HepG2 (cell line): Measurements from ENCODE around the gene GPR137. TPM values are rescaled to one million over a fixed set of nuclear protein-coding genes. Genes with fewer than 3 reads are reported as not detected.

Experiments
- ATAC-seq: fragments of 200-7000 bp; cut with Tn5 transposase; 3 replicates; pipeline ENCODE4 v1.9.1; 2020; ENCODE audit warnings: mild to moderate bottlenecking, moderate library complexity
- BruUV-seq: library from RNA; stranded (reverse); fragments of 400-500 nt; replicated peaks from 2 replicates; lab custom pipeline; 2021; lab: Mats Ljungman, UMichigan
- CTCF ChIA-PET: fragments of 300-600 bp; formaldehyde crosslinking; extraction: SDS; loops from one replicate; lab custom pipeline; 2021; ENCODE audit warnings: low total read pairs, inconsistent platforms, low intra/inter-chr PET ratio; lab: Yijun Ruan, JAX
- POLR2A ChIA-PET: fragments of 350-600 bp; sonication (Branson Sonifier 250); formaldehyde crosslinking; loops from one replicate; lab custom pipeline; 2020; ENCODE audit warnings: antibody characterized with exemption, inconsistent platforms; lab: Yijun Ruan, JAX
- DNase-seq: peaks from one replicate; pipeline ENCODE4 v3.0.0-alpha.2; 2015; ENCODE audit warnings: low spot score
- FAIRE-seq: peaks from 3 replicates; lab custom pipeline; 2011; peaks lifted over from hg19 to GRCh38; lab: Jason Lieb, UNC
- H2AFZ ChIP-seq: one replicate; pipeline ENCODE4 v1.6.1; 2011; ENCODE audit warnings: low read length, inconsistent platforms
- H3K27ac ChIP-seq: fragments of 300-600 bp; 3 replicates; pipeline ENCODE4 v1.8.0; 2011; ENCODE audit warnings: mixed run types, mild to moderate bottlenecking, mixed read lengths, low read length, inconsistent platforms; ENCODE audit not compliant: insufficient read depth; ENCODE audit errors: extremely low read length
- H3K27me3 ChIP-seq, 2 experiments: fragments of 200-600 bp in 1 of 2; 2 replicates in 1 of 2; 3 replicates in 1 of 2; pipeline versions ENCODE4 v1.6.0 to v1.8.0; 2011; ENCODE audit warnings: low read length in 2 of 2, mild to moderate bottlenecking in 2 of 2, moderate library complexity in 2 of 2, inconsistent platforms in 1 of 2; ENCODE audit not compliant: insufficient read depth in 2 of 2, control insufficient read depth in 1 of 2
- H3K36me3 ChIP-seq, 2 experiments: fragments of 200-600 bp in 1 of 2; replicated peaks in 1 of 2; 2 replicates in 1 of 2; 3 replicates in 1 of 2; pipeline versions ENCODE4 v1.5.1 to v1.8.0; 2011; ENCODE audit warnings: low read length in 2 of 2, inconsistent platforms in 1 of 2; ENCODE audit not compliant: insufficient read depth in 2 of 2, control insufficient read depth in 1 of 2
- H3K4me1 ChIP-seq: 2 replicates; pipeline ENCODE4 v1.5.1; 2012; ENCODE audit warnings: low read length, inconsistent platforms; ENCODE audit not compliant: insufficient read depth
- H3K4me2 ChIP-seq: 2 replicates; pipeline ENCODE4 v1.6.0; 2011; ENCODE audit warnings: low read depth, low read length, inconsistent platforms
- H3K4me3 ChIP-seq, 3 experiments: fragments of 200-600 bp in 1 of 3; sonication (generic), shearing (Covaris generic) in 1 of 3; replicated peaks in 1 of 3; 2 replicates each; pipeline ENCODE4 v1.5.1; 2011 to 2016; ENCODE audit warnings: low read length in 3 of 3, inconsistent platforms in 2 of 3, low read depth in 2 of 3, mild to moderate bottlenecking in 2 of 3, control low read depth in 1 of 3, mixed read lengths in 1 of 3; ENCODE audit not compliant: insufficient read depth in 1 of 3
- H3K79me2 ChIP-seq: one replicate; pipeline ENCODE4 v1.6.1; 2011; ENCODE audit warnings: low read length, inconsistent platforms; ENCODE audit not compliant: insufficient read depth
- H3K9ac ChIP-seq: 2 replicates; pipeline ENCODE4 v1.6.0; 2011; ENCODE audit warnings: mild to moderate bottlenecking, low read depth, low read length, inconsistent platforms; ENCODE audit not compliant: insufficient read depth
- H3K9me3 ChIP-seq: 2 replicates; pipeline ENCODE4 v1.5.1; 2012; ENCODE audit warnings: mild to moderate bottlenecking, low read length
- H4K20me1 ChIP-seq: 2 replicates; pipeline ENCODE4 v1.6.0; 2011; ENCODE audit warnings: inconsistent platforms, mild to moderate bottlenecking, low read length, moderate library complexity; ENCODE audit not compliant: insufficient read depth
- ATF1 ChIP-seq: IDR thresholded peaks from 2 replicates; pipeline ENCODE4 v1.6.1; 2016; ENCODE audit warnings: mild to moderate bottlenecking, control low read depth
- ATM ChIP-seq: fragments of 450-650 bp; IDR thresholded peaks from 2 replicates; pipeline ENCODE4 v1.7.1; 2017; ENCODE audit warnings: mild to moderate bottlenecking, borderline replicate concordance
- BCLAF1 ChIP-seq: fragments of 450-650 bp; IDR thresholded peaks from 2 replicates; pipeline ENCODE4 v1.6.1; 2017; ENCODE audit warnings: mild to moderate bottlenecking
- FOXA1 ChIP-seq, 2 experiments: fragments of 450-650 bp in 1 of 2; sonication (generic) in 1 of 2; formaldehyde crosslinking in 1 of 2; IDR thresholded peaks; 2 replicates each; pipeline versions ENCODE4 v1.4.0 to v1.6.1; 2016 to 2020; ENCODE audit warnings: missing genetic modification reagents in 1 of 2
- GABPB1 ChIP-seq: IDR thresholded peaks from 2 replicates; pipeline ENCODE4 v1.6.1; 2016; ENCODE audit warnings: mild to moderate bottlenecking, missing genetic modification reagents, moderate library complexity, missing compliant biosample characterization
- GFI1 ChIP-seq: sonication (generic); formaldehyde crosslinking; IDR thresholded peaks from 2 replicates; pipeline ENCODE4 v1.5.0; 2020; ENCODE audit warnings: missing genetic modification reagents, mild to moderate bottlenecking, borderline replicate concordance
- GTF3A ChIP-seq: sonication (generic); formaldehyde crosslinking; conservative IDR thresholded peaks from 2 replicates; pipeline ENCODE4 v1.4.0; 2020; ENCODE audit warnings: mild to moderate bottlenecking, missing genetic modification reagents
- HNRNPL ChIP-seq: fragments of 200-400 bp; formaldehyde crosslinking; IDR thresholded peaks from 2 replicates; pipeline ENCODE4 v1.6.1; 2017; ENCODE audit warnings: mild to moderate bottlenecking, low read depth, low read length
- NBN ChIP-seq: fragments of 450-650 bp; conservative IDR thresholded peaks from 2 replicates; pipeline ENCODE4 v1.6.1; 2017
- SKI ChIP-seq: fragments of 450-650 bp; IDR thresholded peaks from one replicate; pipeline ENCODE4 v1.6.1; 2018; ENCODE audit warnings: mild to moderate bottlenecking; ENCODE audit not compliant: partially characterized antibody
- SOX13 ChIP-seq, 3 experiments: fragments of 450-650 bp in 1 of 3; sonication (generic) in 1 of 3; formaldehyde crosslinking in 1 of 3; IDR thresholded peaks in 2 of 3; conservative IDR thresholded peaks in 1 of 3; 2 replicates each; pipeline versions ENCODE4 v1.5.0 to v1.6.1; 2016 to 2020; ENCODE audit warnings: antibody characterized with exemption in 1 of 3, mild to moderate bottlenecking in 1 of 3, missing compliant biosample characterization in 1 of 3, missing genetic modification reagents in 1 of 3, moderate library complexity in 1 of 3
- ZFP90 ChIP-seq: sonication (generic); formaldehyde crosslinking; IDR thresholded peaks from 2 replicates; pipeline ENCODE4 v1.8.0; 2022; ENCODE audit warnings: missing genetic modification reagents, mild to moderate bottlenecking, inconsistent platforms, borderline replicate concordance
- ZKSCAN5 ChIP-seq: sonication (generic); formaldehyde crosslinking; IDR thresholded peaks from 2 replicates; pipeline ENCODE4 v1.5.1; 2020; ENCODE audit warnings: mild to moderate bottlenecking, missing genetic modification reagents
- ZNF234 ChIP-seq: sonication (generic); formaldehyde crosslinking; conservative IDR thresholded peaks from 2 replicates; pipeline ENCODE4 v1.5.1; 2020; ENCODE audit warnings: mild to moderate bottlenecking, missing genetic modification reagents
- ZNF317 ChIP-seq: sonication (generic); formaldehyde crosslinking; IDR thresholded peaks from 2 replicates; pipeline ENCODE4 v1.5.0; 2020; ENCODE audit warnings: mild to moderate bottlenecking, missing genetic modification reagents
- ZNF446 ChIP-seq: sonication (generic); formaldehyde crosslinking; IDR thresholded peaks from 2 replicates; pipeline ENCODE4 v1.5.0; 2020; ENCODE audit warnings: mild to moderate bottlenecking, missing genetic modification reagents
- ZNF570 ChIP-seq: sonication (generic); formaldehyde crosslinking; IDR thresholded peaks from 2 replicates; pipeline ENCODE4 v1.4.0; 2020; ENCODE audit warnings: mild to moderate bottlenecking, missing genetic modification reagents, borderline replicate concordance
- ZNF616 ChIP-seq: sonication (generic); formaldehyde crosslinking; IDR thresholded peaks from 2 replicates; pipeline ENCODE4 v1.5.0; 2020; ENCODE audit warnings: low read depth, mild to moderate bottlenecking, missing genetic modification reagents
- WGBS: methylation state at CpG from one replicate; pipeline ENCODE4 v1.1.6; 2017; ENCODE audit warnings: low lambda C conversion rate; 5-methylcytosine and 5-hydroxymethylcytosine counted together
- in situ Hi-C: cut with HindIII; loops from 2 replicates; pipeline ENCODE4 v1.10.0; 2017; ENCODE audit warnings: low pct_unique_long_range_greater_than_20kb; ENCODE audit not compliant: extremely low pct_ligation_motif_present
- intact Hi-C: fragments of 100-400 bp; cut with micrococcal nuclease; formaldehyde crosslinking; loops from one replicate; pipeline ENCODE4 v1.10.0; 2022; ENCODE audit not compliant: unreplicated experiment
- polyA plus RNA-seq, 8 experiments: library from polyadenylated mRNA; depleted of rRNA in 3 of 8; stranded (reverse) in 7 of 8; unstranded in 1 of 8; fragments of >200 nt; fragmentation: Illumina TruSeq in 4 of 8; extraction: Trizol in 4 of 8; gene quantifications; 2 replicates each; pipeline versions ENCODE4 v1.2.1 to v1.2.3, GENCODE V29; 2011 to 2016; ENCODE audit warnings: low read depth in 4 of 8, missing spikeins in 1 of 8, mixed read lengths in 1 of 8; ENCODE audit not compliant: insufficient read depth in 1 of 8
- total RNA-seq, 5 experiments: library from RNA; depleted of rRNA; stranded (reverse); fragments of >200 nt; fragmentation: Illumina TruSeq; extraction: Trizol; gene quantifications; 2 replicates each; pipeline ENCODE4 v1.2.3, GENCODE V29; 2016; ENCODE audit warnings: low read depth in 1 of 5

Gene GPR137
- total and polyA plus RNA-seq, 2 of the 13 experiments (the other 11 are each of a cell fraction or from before 2014, with no cell fraction given) = 8.5 to 13.2 TPM

- no peak for TF ChIP-seq BCLAF1
- TF ChIP-seq GTF3A (CRISPR knock-in tag) = no peak
- peak; percentile 51; the same call in 1 of the 2 replicates for TF ChIP-seq FOXA1 (IDR thresholded peaks at IDR 0.05)
- TF ChIP-seq FOXA1 (CRISPR knock-in tag; IDR thresholded peaks at IDR 0.05) = peak; percentile 71
Observed at GRCh38 chr11:64237484-64237951, 48.1 kb upstream of the GPR137 start (continued).

- Histone ChIP-seq H3K36me3 (peaks cover 0 to 1% of the 10 kb centered on the region in 2 experiments; a peak in 1 of 5 replicates), H4K20me1 (no peaks in the 10 kb centered on the region), H3K4me3 (no peak overlapping the region), H3K79me2 (peaks cover 12% of the 10 kb centered on the region), H3K27me3 (no peaks in the 10 kb centered on the region; a peak in 1 of 5 replicates), H3K4me2 (peak overlapping the region; percentile 61; the same call in 1 of the 2 replicates), H3K9ac (no peak overlapping the region), H3K27ac (peak overlapping the region; percentile 60), H3K9me3 (no peaks in the 10 kb centered on the region), H2AFZ (no peak overlapping the region), H3K4me1 (peaks cover 62% of the 10 kb centered on the region)
- no TSS peak for BruUV-seq
- DNase-seq = no peak
- no peak for ATAC-seq
- 93% methylated on average over 4 of the region's 9 CpGs for WGBS
- FAIRE-seq = no peak
- in situ Hi-C loops = no loop called here
- ChIA-PET POLR2A (interaction anchor here (1.0 to 2.3 kb wide), 10 partner anchors 8 to 80 kb away, joined by 4 to 31 read pairs (median 7); partner anchors contain the start of genes MACROD1, NUDT22, PLCB3 and PPP1R14B), CTCF (no interaction called here)
- intact Hi-C loops = no loop called here
- TF ChIP-seq ZNF317 = no peak
- TF ChIP-seq NBN = no peak
- TF ChIP-seq ZNF616 (CRISPR knock-in tag) = no peak
- TF ChIP-seq SKI = no peak
- no peak for TF ChIP-seq SOX13 (IDR thresholded peaks at IDR 0.05)
- no peak for TF ChIP-seq SOX13 (CRISPR knock-in tag; conservative IDR thresholded peaks at IDR 0.05 in 1 of 2, IDR thresholded peaks at IDR 0.05 in 1 of 2)
- no peak for TF ChIP-seq GABPB1
- no peak for TF ChIP-seq ZNF446
- TF ChIP-seq HNRNPL = no peak
- TF ChIP-seq GFI1 (CRISPR knock-in tag) = no peak
- TF ChIP-seq ZKSCAN5 (CRISPR knock-in tag) = no peak
- no peak for TF ChIP-seq ATF1 (CRISPR knock-in tag)
- no peak for TF ChIP-seq ZFP90 (CRISPR knock-in tag)
- TF ChIP-seq GTF3A (CRISPR knock-in tag) = no peak
- TF ChIP-seq ZNF570 = no peak
- TF ChIP-seq ATM = no peak
- no peak for TF ChIP-seq ZNF234 (CRISPR knock-in tag)
Observed at GRCh38 chr11:64238076-64238475, 47.6 kb upstream of the GPR137 start.
